Keratinocyte (primary cell): ENCODE data around the gene FERMT3. TPM values are rescaled to one million over a fixed set of nuclear protein-coding genes. Genes with fewer than 3 reads are reported as not detected.

Source experiments
- DNase-seq: peaks from one replicate; pipeline ENCODE4 v3.0.0-alpha.2; 2011; ENCODE audit warnings: low read depth, missing footprints, low spot score
- FAIRE-seq: peaks from 2 replicates; lab custom pipeline; 2011; peaks lifted over from hg19 to GRCh38; lab: Jason Lieb, UNC
- H2AFZ ChIP-seq: 2 replicates; pipeline ENCODE4 v1.6.0; 2012; ENCODE audit warnings: low read length, control low read depth, inconsistent platforms; ENCODE audit not compliant: control insufficient read depth
- H3K27ac ChIP-seq: 2 replicates; pipeline ENCODE4 v1.5.1; 2011; ENCODE audit warnings: low read length; ENCODE audit not compliant: control insufficient read depth, insufficient read depth
- H3K27me3 ChIP-seq: 3 replicates; pipeline ENCODE4 v1.6.0; 2011; ENCODE audit warnings: low read length; ENCODE audit not compliant: control insufficient read depth, insufficient read depth; ENCODE audit errors: extremely low read depth
- H3K36me3 ChIP-seq, 2 experiments: 2 replicates in 1 of 2; 3 replicates in 1 of 2; pipeline ENCODE4 v1.5.1; 2011; ENCODE audit warnings: low read length in 2 of 2, mild to moderate bottlenecking in 1 of 2; ENCODE audit not compliant: control insufficient read depth in 2 of 2, insufficient read depth in 2 of 2; ENCODE audit errors: extremely low read depth in 1 of 2
- H3K4me1 ChIP-seq: 3 replicates; pipeline ENCODE4 v1.5.1; 2011; ENCODE audit warnings: low read length; ENCODE audit not compliant: control insufficient read depth, insufficient read depth; ENCODE audit errors: extremely low read depth
- H3K4me2 ChIP-seq: 3 replicates; pipeline ENCODE4 v1.6.0; 2011; ENCODE audit warnings: low read depth, low read length; ENCODE audit not compliant: control insufficient read depth, insufficient read depth; ENCODE audit errors: extremely low read depth
- H3K4me3 ChIP-seq, 3 experiments: fragments of 200-600 bp in 1 of 3; sonication (generic) in 1 of 3; 2 replicates in 2 of 3; 3 replicates in 1 of 3; pipeline ENCODE4 v1.5.1; 2011 to 2016; ENCODE audit warnings: low read length in 3 of 3, mild to moderate bottlenecking in 3 of 3, control low read depth in 2 of 3, inconsistent platforms in 1 of 3, low read depth in 1 of 3, mixed read lengths in 1 of 3, mixed run types in 1 of 3, moderate library complexity in 1 of 3; ENCODE audit not compliant: control insufficient read depth in 2 of 3, insufficient read depth in 2 of 3; ENCODE audit errors: extremely low read depth in 1 of 3
- H3K79me2 ChIP-seq: 2 replicates; pipeline ENCODE4 v1.6.0; 2012; ENCODE audit warnings: low read length; ENCODE audit not compliant: control insufficient read depth, insufficient read depth
- H3K9ac ChIP-seq: 3 replicates; pipeline ENCODE4 v1.6.0; 2011; ENCODE audit warnings: low read length; ENCODE audit not compliant: control insufficient read depth, insufficient read depth; ENCODE audit errors: extremely low read depth
- H3K9me1 ChIP-seq: 3 replicates; pipeline ENCODE4 v1.6.0; 2011; ENCODE audit warnings: low read length; ENCODE audit not compliant: control insufficient read depth, insufficient read depth; ENCODE audit errors: extremely low read depth
- H3K9me3 ChIP-seq: 2 replicates; pipeline ENCODE4 v1.5.1; 2012; ENCODE audit warnings: low read depth, low read length; ENCODE audit not compliant: control insufficient read depth
- H4K20me1 ChIP-seq: 3 replicates; pipeline ENCODE4 v1.6.0; 2011; ENCODE audit warnings: low read length; ENCODE audit not compliant: control insufficient read depth, insufficient read depth; ENCODE audit errors: extremely low read depth
- EZH2 ChIP-seq: IDR thresholded peaks from one replicate; pipeline ENCODE4 v1.6.1; 2012; ENCODE audit warnings: inconsistent platforms, mild to moderate bottlenecking, low read length, moderate library complexity
- dilution Hi-C: fragments of 300-500 bp; cut with MboI; formaldehyde crosslinking; loops from one replicate; pipeline ENCODE4 v1.7.0; 2020; ENCODE audit warnings: low sequenced_read_pairs; ENCODE audit not compliant: extremely low pct_ligation_motif_present
- polyA plus RNA-seq, 5 experiments: library from polyadenylated mRNA; depleted of rRNA in 3 of 5; stranded (reverse) in 3 of 5; stranded (forward) in 1 of 5; unstranded in 1 of 5; fragments of >200 nt; gene quantifications; 1 replicate in 1 of 5; 2 replicates in 3 of 5; 3 replicates in 1 of 5; pipeline versions ENCODE4 v1.2.1 to v1.2.3, GENCODE V29; 2011 to 2012; ENCODE audit warnings: missing spikeins in 2 of 5, low read depth in 1 of 5, low replicate concordance in 1 of 5
- TF ChIP-seq, protein P1 (sequence below), 3 experiments: IDR thresholded peaks in 1 of 3; conservative IDR thresholded peaks in 1 of 3; optimal IDR thresholded peaks in 1 of 3; 2 replicates in 2 of 3; 3 replicates in 1 of 3; pipeline versions ENCODE3 to v1.5.1; 2011; ENCODE audit warnings: low read length in 3 of 3, mild to moderate bottlenecking in 3 of 3, moderate library complexity in 2 of 3, control low read depth in 1 of 3, inconsistent platforms in 1 of 3; ENCODE audit not compliant: insufficient read depth in 2 of 3; ENCODE audit errors: extremely low read depth in 1 of 3

FERMT3 gene
- polyA plus RNA-seq, 1 donor (not counting 4 experiments of a cell fraction or from before 2014, with no cell fraction given), result 0.98 TPM

DNA sequence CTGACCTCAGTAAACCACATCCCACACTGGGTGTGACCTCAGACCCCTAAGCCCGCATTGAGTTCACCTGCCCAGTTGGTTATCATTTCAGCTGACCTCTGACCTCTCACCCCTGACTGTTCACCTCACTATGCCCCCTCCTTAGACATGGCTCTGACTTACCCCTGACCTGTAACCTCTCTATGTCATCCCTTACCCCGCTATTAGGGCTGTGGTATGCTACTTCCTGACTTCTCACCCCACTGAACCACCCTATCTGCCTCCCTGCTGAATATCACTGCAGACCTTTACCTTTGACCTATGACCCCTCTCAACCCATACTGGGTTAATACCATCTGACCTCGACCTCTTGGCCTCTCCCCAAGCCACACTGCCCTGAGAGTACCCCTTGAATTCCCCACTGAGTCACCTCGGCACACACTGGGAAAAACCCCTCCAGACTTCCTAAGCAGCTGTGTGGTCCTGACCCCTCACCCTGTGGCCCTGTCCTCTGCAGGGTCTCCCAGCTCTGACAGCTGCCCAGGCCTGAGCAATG is 53.1 kb downstream of the FERMT3 start:
- TF ChIP-seq EZH2, result no peak
- TF ChIP-seq, protein P1, sequence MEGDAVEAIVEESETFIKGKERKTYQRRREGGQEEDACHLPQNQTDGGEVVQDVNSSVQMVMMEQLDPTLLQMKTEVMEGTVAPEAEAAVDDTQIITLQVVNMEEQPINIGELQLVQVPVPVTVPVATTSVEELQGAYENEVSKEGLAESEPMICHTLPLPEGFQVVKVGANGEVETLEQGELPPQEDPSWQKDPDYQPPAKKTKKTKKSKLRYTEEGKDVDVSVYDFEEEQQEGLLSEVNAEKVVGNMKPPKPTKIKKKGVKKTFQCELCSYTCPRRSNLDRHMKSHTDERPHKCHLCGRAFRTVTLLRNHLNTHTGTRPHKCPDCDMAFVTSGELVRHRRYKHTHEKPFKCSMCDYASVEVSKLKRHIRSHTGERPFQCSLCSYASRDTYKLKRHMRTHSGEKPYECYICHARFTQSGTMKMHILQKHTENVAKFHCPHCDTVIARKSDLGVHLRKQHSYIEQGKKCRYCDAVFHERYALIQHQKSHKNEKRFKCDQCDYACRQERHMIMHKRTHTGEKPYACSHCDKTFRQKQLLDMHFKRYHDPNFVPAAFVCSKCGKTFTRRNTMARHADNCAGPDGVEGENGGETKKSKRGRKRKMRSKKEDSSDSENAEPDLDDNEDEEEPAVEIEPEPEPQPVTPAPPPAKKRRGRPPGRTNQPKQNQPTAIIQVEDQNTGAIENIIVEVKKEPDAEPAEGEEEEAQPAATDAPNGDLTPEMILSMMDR (optimal IDR thresholded peaks at IDR 0.05 in 1 of 3, IDR thresholded peaks at IDR 0.05 in 1 of 3, conservative IDR thresholded peaks at IDR 0.05 in 1 of 3; ENCODE audit: extremely low read depth in 1 of 3, insufficient read depth in 2 of 3, low read length in 3 of 3), result no peak
- DNase-seq, result no peak
- Histone ChIP-seq H3K27me3 (no peaks in the 10 kb centered on the region), H2AFZ (no peak overlapping the region), H3K79me2 (peaks cover 16% of the 10 kb centered on the region), H3K9me1 (peaks cover 2% of the 10 kb centered on the region), H3K9me3 (no peaks in the 10 kb centered on the region), H3K4me3 (no peak overlapping the region), H3K36me3 (peaks cover 53 to 77% of the 10 kb centered on the region in 2 experiments), H3K27ac (no peak overlapping the region), H3K4me2 (no peak overlapping the region), H3K9ac (no peak overlapping the region), H4K20me1 (no peaks in the 10 kb centered on the region), H3K4me1 (peaks cover 17% of the 10 kb centered on the region)
- dilution Hi-C loops, result no loop called here
- FAIRE-seq, result no peak

DNA sequence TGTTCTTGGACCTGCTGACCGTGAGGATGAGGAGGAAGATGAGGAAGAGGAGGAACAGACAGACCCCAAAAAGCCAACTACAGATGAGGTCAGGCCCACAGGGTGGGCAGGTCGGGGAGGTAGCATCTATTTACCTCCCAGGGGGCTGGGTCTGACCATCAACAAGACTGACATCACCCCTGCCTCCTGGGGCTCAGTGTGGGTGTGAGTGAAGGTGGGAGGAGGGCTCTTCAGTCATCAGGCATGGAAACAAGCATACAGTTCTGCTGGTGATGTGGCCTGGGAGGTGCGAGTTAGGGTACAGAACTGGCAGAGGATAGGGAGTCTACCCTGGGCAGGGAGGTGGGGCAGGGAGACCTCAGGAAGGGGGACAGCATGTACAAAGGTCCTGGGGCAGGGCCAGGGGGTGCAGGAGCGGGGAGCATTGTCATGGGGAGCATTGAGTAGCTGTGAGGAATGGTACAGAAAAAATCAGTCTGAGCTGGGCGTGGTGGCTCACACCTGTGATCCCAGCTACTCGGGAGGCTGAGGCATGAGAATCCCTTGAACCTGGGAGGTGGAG is 53.7 kb downstream of the FERMT3 start:
- no peak for FAIRE-seq
- no peak for TF ChIP-seq EZH2
- DNase-seq, result no peak
- Histone ChIP-seq H2AFZ (no peak overlapping the region), H3K9ac (no peak overlapping the region), H3K27me3 (no peaks in the 10 kb centered on the region), H3K4me1 (peaks cover 17% of the 10 kb centered on the region), H3K4me3 (no peak overlapping the region), H3K27ac (no peak overlapping the region), H3K36me3 (peaks cover 51 to 72% of the 10 kb centered on the region in 2 experiments), H3K9me3 (no peaks in the 10 kb centered on the region), H4K20me1 (no peaks in the 10 kb centered on the region), H3K9me1 (peaks cover 2% of the 10 kb centered on the region), H3K79me2 (peaks cover 14% of the 10 kb centered on the region), H3K4me2 (no peak overlapping the region)
- dilution Hi-C loops, result no loop called here
